ENCODE results near the gene PCGF5. TPM values are rescaled to one million over a fixed set of nuclear protein-coding genes. Genes with fewer than 3 reads are reported as not detected.
"Not testable (repeated sequence)": the region's sequence is repeated elsewhere in the genome, so short reads cannot be mapped to it uniquely, and the experiment has no call there.

The PCGF5 gene
- total RNA-seq, 1 donor from 2014 or later, result 43.4 TPM

DNA sequence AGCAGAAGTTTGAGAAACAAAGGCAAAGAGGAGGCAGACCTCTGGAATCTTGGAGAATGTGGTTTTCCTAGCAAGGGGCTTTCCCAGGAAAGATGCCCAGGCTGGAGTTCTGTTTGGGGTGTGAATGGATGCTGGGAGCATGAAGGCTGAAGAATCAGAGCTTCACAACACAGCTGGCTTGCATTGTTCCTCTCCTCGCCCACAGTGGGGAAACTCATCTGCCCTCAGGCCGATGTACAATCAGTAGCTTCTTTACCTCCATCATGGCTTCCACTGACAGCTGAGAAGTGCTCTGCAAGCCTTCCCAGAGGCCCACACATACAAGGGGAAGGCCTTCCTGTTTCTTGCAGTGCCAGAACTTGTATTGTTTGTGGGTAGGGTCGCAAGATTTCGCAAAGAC is 98.9 kb downstream of the PCGF5 start:
- intact Hi-C loops (cut with micrococcal nuclease), result no loop called here

DNA sequence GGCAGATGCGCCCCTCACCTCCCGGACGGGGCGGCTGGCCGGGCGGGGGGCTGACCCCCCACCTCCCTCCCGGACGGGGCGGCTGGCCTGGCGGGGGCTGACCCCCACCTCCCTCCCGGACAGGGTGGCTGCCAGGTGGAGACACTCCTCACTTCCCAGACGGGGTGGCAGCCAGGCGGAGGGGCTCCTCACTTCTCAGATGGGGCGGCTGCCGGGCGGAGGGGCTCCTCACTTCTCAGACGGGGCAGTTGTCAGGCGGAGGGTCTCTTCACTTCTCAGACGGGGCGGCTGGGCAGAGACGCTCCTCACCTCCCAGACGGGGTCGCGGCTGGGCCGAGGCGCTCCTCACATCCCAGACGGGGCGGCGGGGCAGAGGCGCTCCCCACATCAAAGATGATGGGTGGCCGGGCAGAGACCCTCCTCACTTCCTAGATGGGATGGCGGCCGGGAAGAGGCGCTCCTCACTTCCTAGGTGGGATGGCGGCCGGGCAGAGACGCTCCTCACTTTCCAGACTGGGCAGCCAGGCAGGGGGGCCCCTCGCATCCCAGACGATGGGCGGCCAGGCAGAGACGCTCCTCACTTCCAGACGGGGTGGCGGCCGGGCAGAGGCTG is 102.9 kb downstream of the PCGF5 start:
- intact Hi-C loops (cut with micrococcal nuclease), result not testable (repeated sequence)

GRCh38 chr10:91328320-91328984 is 108.0 kb downstream of the PCGF5 start:
- intact Hi-C loops (cut with micrococcal nuclease), result no loop called here

Other genes starting within 250 kb of the PCGF5 start
- 2.8 and 3.0 TPM in 2 replicates for gene HECTD2, start 189.7 kb downstream of the PCGF5 start, total RNA-seq

Measured in T-helper 2 cell treated with Interferon-gamma antibody and Interleukin-4, amounts not matched to agents 100 ng/mL and 5 ng/mL, for 36 hours (primary cell).